GM13976 (cell line): ENCODE results near the gene BCL10.

Experiments used
- DNase-seq: peaks from one replicate; pipeline ENCODE4 v3.0.0; 2012; ENCODE audit warnings: low spot score
- in situ Hi-C: fragments of 300-500 bp; cut with MboI; formaldehyde crosslinking; loops from one replicate; pipeline ENCODE4 v1.12.0; 2022; ENCODE audit warnings: low sequenced_read_pairs, mixed read lengths, inconsistent platforms; ENCODE audit not compliant: unreplicated experiment
- TF ChIP-seq, protein P1 (sequence below): IDR thresholded peaks from 2 replicates; pipeline ENCODE4 v1.5.1; 2012; ENCODE audit warnings: borderline replicate concordance, mild to moderate bottlenecking; ENCODE audit not compliant: insufficient read depth; ENCODE audit errors: extremely low read depth, missing control alignments, control extremely low read depth

The BCL10 gene

DNA sequence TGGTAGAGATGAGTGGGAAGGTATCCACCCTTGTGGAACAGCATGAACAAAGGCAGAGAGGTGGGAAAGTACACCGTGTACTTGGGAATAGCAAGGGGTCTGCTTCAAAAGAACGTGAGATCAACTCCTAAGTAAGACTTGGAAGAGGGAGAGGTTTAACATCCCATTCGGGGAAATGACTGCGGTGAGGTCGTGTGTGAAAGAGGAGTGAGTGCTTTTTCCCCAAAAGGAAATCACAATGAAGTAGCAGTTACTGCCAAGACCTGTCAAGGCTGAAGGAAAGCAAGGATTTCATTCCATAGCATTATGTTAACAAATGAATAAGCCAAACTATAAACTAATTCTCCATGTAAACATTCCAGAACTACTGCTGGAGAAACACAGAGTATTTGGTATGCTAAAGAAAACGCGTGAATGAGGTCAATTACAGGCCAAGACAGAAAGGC lies 55.7 kb downstream of the BCL10 start:
- DNase-seq: no peak
- in situ Hi-C loops: no loop called here
- TF ChIP-seq, protein P1, sequence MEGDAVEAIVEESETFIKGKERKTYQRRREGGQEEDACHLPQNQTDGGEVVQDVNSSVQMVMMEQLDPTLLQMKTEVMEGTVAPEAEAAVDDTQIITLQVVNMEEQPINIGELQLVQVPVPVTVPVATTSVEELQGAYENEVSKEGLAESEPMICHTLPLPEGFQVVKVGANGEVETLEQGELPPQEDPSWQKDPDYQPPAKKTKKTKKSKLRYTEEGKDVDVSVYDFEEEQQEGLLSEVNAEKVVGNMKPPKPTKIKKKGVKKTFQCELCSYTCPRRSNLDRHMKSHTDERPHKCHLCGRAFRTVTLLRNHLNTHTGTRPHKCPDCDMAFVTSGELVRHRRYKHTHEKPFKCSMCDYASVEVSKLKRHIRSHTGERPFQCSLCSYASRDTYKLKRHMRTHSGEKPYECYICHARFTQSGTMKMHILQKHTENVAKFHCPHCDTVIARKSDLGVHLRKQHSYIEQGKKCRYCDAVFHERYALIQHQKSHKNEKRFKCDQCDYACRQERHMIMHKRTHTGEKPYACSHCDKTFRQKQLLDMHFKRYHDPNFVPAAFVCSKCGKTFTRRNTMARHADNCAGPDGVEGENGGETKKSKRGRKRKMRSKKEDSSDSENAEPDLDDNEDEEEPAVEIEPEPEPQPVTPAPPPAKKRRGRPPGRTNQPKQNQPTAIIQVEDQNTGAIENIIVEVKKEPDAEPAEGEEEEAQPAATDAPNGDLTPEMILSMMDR: no peak

DNA sequence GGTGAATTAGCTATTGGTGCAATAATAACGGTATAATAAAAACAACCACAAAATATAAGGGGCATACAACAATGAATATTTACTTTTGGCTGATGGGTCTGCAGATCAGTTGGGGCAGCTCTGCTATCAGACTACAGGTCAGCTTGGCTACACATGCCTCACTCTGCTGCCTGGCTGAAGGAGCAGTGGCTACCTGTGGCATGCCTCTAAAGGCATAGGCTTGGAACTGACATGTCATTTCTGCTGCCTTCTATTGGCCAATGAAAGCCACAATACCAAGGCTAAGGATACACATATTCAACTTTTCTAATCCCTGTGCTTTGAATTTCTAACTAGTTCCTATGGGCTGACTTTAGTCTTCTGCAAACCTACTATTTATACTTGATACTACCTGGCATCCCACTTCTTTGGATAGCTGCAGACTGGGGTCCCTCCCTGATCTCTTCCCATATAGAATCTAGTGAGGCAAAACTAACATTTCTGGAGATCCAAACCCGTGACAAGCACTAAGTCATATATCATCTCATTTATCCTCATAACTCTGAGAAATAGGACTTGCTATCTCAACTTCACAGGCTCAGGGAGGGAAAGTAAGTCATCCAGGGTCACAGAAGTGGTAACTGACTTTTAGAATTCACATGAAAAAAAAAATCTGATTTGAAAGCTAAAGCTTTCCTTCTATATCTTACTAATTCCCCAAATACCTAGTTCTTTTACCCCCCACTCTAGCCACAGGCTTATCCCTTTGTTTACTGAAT lies 56.4 kb downstream of the BCL10 start:
- in situ Hi-C loops: no loop called here
- TF ChIP-seq, protein P1: no peak

DNA sequence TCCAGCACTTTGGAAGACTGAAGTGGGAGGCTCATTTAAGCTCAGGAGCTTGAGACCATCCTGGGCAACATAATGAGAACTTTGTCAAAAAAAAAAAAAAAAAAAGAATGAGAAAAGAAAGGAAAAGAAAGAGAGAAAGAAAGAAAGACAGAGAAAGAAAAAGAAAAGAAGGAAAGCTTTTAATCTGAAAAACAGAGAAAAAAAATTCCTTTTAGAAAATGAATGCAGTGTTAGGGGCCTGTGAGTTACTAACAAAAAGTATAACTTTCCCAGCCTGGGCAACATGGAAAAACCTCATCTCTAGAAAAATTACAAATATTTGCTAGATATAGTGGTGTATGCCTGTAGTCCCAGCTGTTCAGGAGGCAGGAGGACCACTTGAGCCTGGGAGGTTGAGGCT lies 59.7 kb downstream of the BCL10 start:
- in situ Hi-C loops: no loop called here
- DNase-seq: no peak
- TF ChIP-seq, protein P1: no peak

More for the DNA sequence above, 56.4 kb downstream of the BCL10 start:
- no peak for DNase-seq
